H1 (cell line): Measurements from ENCODE around the gene NNMT. TPM values are rescaled to one million over a fixed set of nuclear protein-coding genes. Genes with fewer than 3 reads are reported as not detected.

ENCODE experiments used
- GABPA ChIP-seq: IDR thresholded peaks from 2 replicates; pipeline ENCODE4 v1.6.1; 2011; ENCODE audit warnings: mild to moderate bottlenecking, low read length, moderate library complexity, borderline replicate concordance; ENCODE audit not compliant: insufficient read depth
- SRF ChIP-seq: IDR thresholded peaks from 2 replicates; pipeline ENCODE4 v1.6.1; 2011; ENCODE audit warnings: mild to moderate bottlenecking, low read depth, low read length, moderate library complexity
- SUZ12 ChIP-seq: fragments of 200-600 bp; sonication (generic); IDR thresholded peaks from 2 replicates; pipeline ENCODE4 v1.6.1; 2012; ENCODE audit warnings: mild to moderate bottlenecking, inconsistent platforms, low read length, moderate library complexity, mixed read lengths
- TCF12 ChIP-seq: IDR thresholded peaks from 2 replicates; pipeline ENCODE4 v1.6.1; 2011; ENCODE audit warnings: low read depth, mild to moderate bottlenecking, low read length
- polyA plus RNA-seq, 7 experiments: library from polyadenylated mRNA; depleted of rRNA in 3 of 7; stranded (reverse) in 5 of 7; unstranded in 2 of 7; fragments of >200 nt in 5 of 7; fragments of 200-250 nt in 2 of 7; gene quantifications; 1 replicate in 5 of 7; 2 replicates in 1 of 7; 4 replicates in 1 of 7; pipeline versions ENCODE4 v1.2.1 to v1.2.3, GENCODE V29; 2011 to 2013; ENCODE audit warnings: missing spikeins in 2 of 7, mixed read lengths in 2 of 7
- total RNA-seq: library from RNA; stranded (reverse); fragmentation: NEBNext Ultra II Directional; extraction: Animal tissue kit (Norgen Biotek cat#: 25700); gene quantifications from 2 replicates; pipeline ENCODE4 v1.2.1, GENCODE V29; 2021

NNMT gene
- total and polyA plus RNA-seq, 2 of the 8 experiments (the other 6 are each of a cell fraction or from before 2014, with no cell fraction given), result not detected

DNA sequence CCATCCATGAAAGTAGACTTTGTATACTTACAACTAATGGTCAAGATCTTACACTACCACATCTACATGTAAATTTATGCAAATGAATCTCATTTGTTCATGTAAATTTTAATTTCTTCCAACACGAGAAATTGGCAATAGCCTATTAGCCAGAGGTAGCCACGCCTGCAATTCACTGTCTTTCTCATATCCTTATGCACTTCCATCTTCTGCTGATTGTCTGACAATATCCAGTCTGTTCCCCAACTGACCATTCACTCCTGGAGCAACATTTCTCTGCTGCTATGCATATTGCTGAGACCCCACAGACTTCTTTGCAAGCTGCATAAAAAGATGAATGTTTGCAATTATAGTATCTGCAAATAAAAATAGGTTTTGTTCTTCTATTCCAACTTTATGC lies 2.5 kb downstream of the NNMT start (continued):
- TF ChIP-seq GABPA (no peak), TCF12 (no peak), SRF (no peak), SUZ12 (no peak)
